ENCODE measurements around the gene CASP12. TPM values are rescaled to one million over a fixed set of nuclear protein-coding genes. Genes with fewer than 3 reads are reported as not detected.

CASP12 gene
- total RNA-seq, 1 donor, result 0.43 TPM

DNA sequence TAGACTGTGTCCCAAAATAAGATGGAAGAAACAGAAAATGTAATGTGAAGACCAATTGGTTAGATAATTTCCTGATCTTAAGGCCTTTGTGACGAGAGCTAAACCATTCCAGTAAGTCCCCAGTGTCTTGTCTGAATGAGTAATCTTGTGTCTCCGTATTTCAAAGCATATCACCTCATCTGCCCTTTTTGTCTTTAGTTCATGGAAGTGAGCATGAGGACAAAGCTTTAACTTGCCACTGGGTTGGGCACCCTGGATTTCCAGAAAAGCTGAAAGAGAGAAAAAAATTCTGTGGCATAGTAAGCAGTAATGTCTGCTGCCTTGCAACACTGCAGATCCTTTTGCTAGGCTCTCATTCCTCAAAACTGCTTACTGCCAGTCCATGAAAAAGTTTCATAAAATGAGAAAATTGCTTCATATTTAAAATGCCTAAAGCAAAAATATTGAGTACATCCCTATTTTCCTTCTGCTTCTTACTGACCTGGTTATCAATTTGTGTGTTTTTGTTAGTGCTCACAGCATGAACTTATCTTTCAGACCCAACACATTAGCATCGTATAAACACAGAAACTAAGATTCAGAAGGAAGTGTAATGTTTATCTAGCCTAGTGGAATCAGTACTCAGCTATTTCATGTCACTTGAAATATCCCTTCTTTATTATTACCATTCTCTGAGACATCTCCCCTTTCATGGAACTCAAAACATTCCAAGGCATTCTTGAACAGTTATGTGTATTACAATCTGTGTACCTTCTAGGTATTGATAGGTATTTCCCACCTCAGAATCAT lies 5.3 kb downstream of the CASP12 start:
- peak; percentile 20 for DNase-seq (ENCODE audit: low read depth)
- H3K4me3 ChIP-seq (ENCODE audit: low read depth, low read length), result no peak overlapping the region

DNA sequence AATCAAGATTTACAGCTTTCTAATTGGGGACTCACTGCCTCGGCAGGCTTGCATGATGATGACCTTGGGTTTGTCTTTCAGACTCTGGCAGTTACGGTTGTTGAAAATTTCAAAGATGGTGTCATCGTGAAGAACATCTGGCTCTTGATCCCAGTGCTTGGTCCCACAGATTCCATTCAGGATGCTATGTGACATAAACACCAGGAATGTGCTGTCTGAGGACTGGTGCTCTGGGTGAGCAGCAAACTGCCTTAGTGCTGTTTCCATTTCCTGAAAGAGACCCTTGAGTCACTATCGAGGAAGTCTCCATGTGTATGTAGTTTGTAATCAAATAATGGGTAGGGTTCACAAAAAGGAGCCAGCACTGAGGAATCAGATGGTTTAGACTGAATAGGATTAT lies 7.1 kb downstream of the CASP12 start:
- peak; percentile 13 for DNase-seq (ENCODE audit: low read depth)
- TF ChIP-seq, protein P1, sequence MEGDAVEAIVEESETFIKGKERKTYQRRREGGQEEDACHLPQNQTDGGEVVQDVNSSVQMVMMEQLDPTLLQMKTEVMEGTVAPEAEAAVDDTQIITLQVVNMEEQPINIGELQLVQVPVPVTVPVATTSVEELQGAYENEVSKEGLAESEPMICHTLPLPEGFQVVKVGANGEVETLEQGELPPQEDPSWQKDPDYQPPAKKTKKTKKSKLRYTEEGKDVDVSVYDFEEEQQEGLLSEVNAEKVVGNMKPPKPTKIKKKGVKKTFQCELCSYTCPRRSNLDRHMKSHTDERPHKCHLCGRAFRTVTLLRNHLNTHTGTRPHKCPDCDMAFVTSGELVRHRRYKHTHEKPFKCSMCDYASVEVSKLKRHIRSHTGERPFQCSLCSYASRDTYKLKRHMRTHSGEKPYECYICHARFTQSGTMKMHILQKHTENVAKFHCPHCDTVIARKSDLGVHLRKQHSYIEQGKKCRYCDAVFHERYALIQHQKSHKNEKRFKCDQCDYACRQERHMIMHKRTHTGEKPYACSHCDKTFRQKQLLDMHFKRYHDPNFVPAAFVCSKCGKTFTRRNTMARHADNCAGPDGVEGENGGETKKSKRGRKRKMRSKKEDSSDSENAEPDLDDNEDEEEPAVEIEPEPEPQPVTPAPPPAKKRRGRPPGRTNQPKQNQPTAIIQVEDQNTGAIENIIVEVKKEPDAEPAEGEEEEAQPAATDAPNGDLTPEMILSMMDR (IDR thresholded peaks at IDR 0.05; ENCODE audit: insufficient read depth, low read depth, low read length), result no peak
- H3K4me3 ChIP-seq (ENCODE audit: low read depth, low read length), result no peak overlapping the region

More for the DNA sequence above, 5.3 kb downstream of the CASP12 start:
- TF ChIP-seq, protein P1 (IDR thresholded peaks at IDR 0.05; ENCODE audit: insufficient read depth, low read depth, low read length), result no peak

DNA sequence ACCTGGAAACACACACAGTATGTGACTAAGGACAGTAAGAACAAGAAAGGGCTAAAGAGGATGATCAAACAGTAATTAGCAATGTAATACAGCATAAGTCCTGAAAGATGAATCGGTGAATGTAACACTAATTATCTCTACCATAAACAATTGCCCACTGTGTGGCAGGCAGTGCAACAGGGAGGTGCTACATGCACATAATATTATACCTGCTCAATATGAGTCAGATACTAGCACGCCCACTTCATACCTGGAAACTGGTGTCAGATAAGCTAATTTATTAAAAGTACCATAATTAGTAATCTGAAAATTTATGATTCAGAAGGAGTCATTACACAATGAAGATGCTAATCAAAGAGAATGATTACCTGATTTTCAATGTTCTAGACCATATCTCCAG lies 14.9 kb downstream of the CASP12 start:
- TF ChIP-seq, protein P1 (IDR thresholded peaks at IDR 0.05; ENCODE audit: insufficient read depth, low read depth, low read length), result no peak
- no peak for DNase-seq (ENCODE audit: low read depth)
- H3K4me3 ChIP-seq (ENCODE audit: low read depth, low read length), result no peak overlapping the region

DNA sequence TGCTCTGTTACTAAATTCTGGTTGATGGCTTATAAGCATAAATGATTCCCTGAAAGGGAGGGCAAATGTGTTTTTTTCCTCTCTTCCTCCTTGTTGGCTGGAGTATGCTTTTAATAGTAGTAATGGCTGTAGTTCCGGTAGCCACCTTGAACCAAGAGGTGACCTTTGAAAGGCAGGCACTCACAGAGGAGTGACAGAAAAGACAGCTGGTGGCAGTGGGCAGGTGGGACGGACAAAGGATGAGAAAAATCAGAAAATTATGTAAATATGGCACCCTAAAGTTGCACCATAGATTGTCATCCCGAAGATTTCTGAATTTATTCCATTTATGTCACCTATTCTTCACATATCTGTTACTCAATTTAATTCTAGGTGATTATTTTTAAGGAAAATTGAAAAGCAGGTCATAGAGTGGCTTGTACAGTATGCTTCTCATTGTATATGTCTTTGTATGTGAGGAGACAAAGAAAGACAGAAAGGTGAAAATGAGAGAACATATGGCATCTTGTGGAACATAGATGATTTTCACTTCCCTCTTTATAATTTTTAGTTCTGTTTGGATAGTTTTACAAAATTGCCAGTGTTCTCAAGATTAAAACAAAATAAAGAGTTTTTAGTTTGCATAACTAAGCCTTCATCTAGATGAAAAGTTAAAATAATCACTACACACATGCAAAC lies 17.0 kb downstream of the CASP12 start:
- H3K4me3 ChIP-seq (ENCODE audit: low read depth, low read length), result no peak overlapping the region
- no peak for DNase-seq (ENCODE audit: low read depth)
- TF ChIP-seq, protein P1 (IDR thresholded peaks at IDR 0.05; ENCODE audit: insufficient read depth, low read depth, low read length), result no peak

DNA sequence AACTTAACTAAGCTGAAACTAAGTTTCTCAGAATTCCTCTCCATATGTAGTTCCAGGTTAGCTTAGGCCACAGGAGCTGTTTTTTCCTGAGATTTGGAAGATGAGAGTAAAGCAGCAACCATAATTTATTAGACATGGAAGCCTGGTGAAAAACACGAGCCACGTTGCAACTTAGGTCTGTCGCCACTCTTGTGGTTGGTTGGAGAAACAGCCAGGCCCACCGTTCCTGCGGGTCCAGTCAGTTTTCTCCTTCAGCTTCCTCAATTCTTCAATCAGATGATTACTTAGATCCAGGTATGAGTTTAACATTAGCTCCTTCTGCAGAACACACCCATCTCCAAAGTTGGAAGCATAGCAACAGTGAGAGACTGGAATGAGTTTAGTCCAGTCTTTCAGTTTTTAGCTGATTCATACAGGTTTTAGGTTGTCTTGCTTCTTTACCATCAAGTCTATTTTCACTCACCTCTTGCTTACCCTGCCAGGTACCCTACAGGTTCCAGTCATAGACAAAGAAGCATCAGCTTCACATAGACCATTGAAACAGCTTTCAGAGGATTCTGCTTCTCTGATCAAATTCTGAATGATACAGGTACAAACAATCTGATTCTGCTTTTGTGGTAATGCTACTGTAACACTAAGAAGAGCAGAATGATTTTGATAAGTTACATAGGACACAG lies 18.6 kb downstream of the CASP12 start:
- no peak for DNase-seq (ENCODE audit: low read depth)
- TF ChIP-seq, protein P1 (IDR thresholded peaks at IDR 0.05; ENCODE audit: insufficient read depth, low read depth, low read length), result no peak
- H3K4me3 ChIP-seq (ENCODE audit: low read depth, low read length), result no peak overlapping the region

DNA sequence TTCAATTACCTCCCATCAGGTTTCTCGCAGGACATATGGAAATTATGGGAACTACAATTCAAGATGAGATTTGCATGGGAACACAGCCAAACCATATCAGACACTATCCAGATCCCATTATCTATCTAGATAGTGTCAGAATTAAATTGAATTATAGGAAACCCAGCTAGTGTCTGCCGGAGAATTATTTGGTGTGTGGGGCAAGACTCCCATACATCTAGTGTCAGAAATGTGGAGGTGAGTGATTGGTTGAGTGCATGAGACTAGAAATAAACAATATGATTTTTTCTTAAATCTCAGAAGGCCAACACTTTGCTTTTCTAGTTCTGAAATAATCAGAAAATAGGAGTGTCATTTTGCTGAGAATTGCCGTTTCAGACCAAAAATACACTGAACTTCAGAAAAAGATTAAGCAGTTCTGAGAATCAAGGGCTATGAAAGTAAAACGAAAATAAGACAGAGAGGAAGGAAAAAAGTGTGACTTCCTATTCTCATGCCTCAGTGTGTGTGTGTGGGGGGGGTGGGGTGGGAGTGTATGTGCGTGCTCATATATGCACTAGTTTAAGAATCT lies 21.3 kb downstream of the CASP12 start:
- no peak for DNase-seq (ENCODE audit: low read depth)
- H3K4me3 ChIP-seq (ENCODE audit: low read depth, low read length), result no peak overlapping the region
- TF ChIP-seq, protein P1 (IDR thresholded peaks at IDR 0.05; ENCODE audit: insufficient read depth, low read depth, low read length), result no peak

Data from fibroblast of villous mesenchyme (primary cell).